Fibroblast of skin of abdomen (primary cell): ENCODE measurements around the gene EGFR.
A peak's percentile ranks its signal among the peaks of the same experiment; 100 is the strongest.

ENCODE experiments used
- DNase-seq: peaks from one replicate; pipeline ENCODE4 v3.0.0-alpha.2; 2013

Gene EGFR

GRCh38 chr7:55173671-55174070 is 154.9 kb downstream of the EGFR start:
- DNase-seq, result no peak

- no peak for DNase-seq
These were observed 155.6 kb downstream of the EGFR start for GRCh38 chr7:55174456-55174855.

GRCh38 chr7:55174856-55175255 is 156.0 kb downstream of the EGFR start:
- DNase-seq, result no peak

GRCh38 chr7:55177068-55177530 is 158.3 kb downstream of the EGFR start:
- DNase-seq, result peak; percentile 38

GRCh38 chr7:55177589-55178261 is 158.9 kb downstream of the EGFR start:
- DNase-seq, result peak; percentile 45

GRCh38 chr7:55178292-55178862 is 159.6 kb downstream of the EGFR start:
- no peak for DNase-seq

- no peak for DNase-seq
These were observed 160.3 kb downstream of the EGFR start for GRCh38 chr7:55178863-55179773.

GRCh38 chr7:55179931-55180682 is 161.3 kb downstream of the EGFR start:
- DNase-seq, result peak; percentile 46

- no peak for DNase-seq
These were observed 162.2 kb downstream of the EGFR start for GRCh38 chr7:55180963-55181542.

GRCh38 chr7:55181762-55182161 is 162.9 kb downstream of the EGFR start:
- no peak for DNase-seq

- DNase-seq, result no peak
These were observed 165.1 kb downstream of the EGFR start for GRCh38 chr7:55183897-55184296.

GRCh38 chr7:55185321-55185802 is 166.5 kb downstream of the EGFR start:
- DNase-seq, result no peak

- DNase-seq, result peak; percentile 83
These were observed 167.3 kb downstream of the EGFR start for GRCh38 chr7:55185941-55186609.

GRCh38 chr7:55187701-55188491 is 169.1 kb downstream of the EGFR start:
- DNase-seq, result no peak

GRCh38 chr7:55188590-55189138 is 169.8 kb downstream of the EGFR start:
- DNase-seq, result no peak

- DNase-seq, result peak; percentile 29
These were observed 170.4 kb downstream of the EGFR start for GRCh38 chr7:55189146-55189766.

- no peak for DNase-seq
These were observed 171.1 kb downstream of the EGFR start for GRCh38 chr7:55189878-55190436.

GRCh38 chr7:55190511-55191160 is 171.8 kb downstream of the EGFR start:
- no peak for DNase-seq
